Ishikawa (cell line): ENCODE results near the gene XXYLT1.

Experiments used
- CEBPB ChIP-seq: IDR thresholded peaks from 2 replicates; pipeline ENCODE4 v1.6.1; 2012
- CREB1 ChIP-seq: IDR thresholded peaks from 2 replicates; pipeline ENCODE4 v1.6.1; 2012; ENCODE audit warnings: low read depth
- EGR1 ChIP-seq: IDR thresholded peaks from 2 replicates; pipeline ENCODE4 v1.6.1; 2012
- EP300 ChIP-seq: IDR thresholded peaks from 2 replicates; pipeline ENCODE4 v1.6.1; 2012; ENCODE audit warnings: borderline replicate concordance
- FOXM1 ChIP-seq: IDR thresholded peaks from 2 replicates; pipeline ENCODE4 v1.6.1; 2012; ENCODE audit warnings: low read depth, borderline replicate concordance
- MAX ChIP-seq: IDR thresholded peaks from 2 replicates; pipeline ENCODE4 v1.6.1; 2012
- NFIC ChIP-seq: IDR thresholded peaks from 2 replicates; pipeline ENCODE4 v1.6.1; 2012
- RAD21 ChIP-seq: IDR thresholded peaks from 2 replicates; pipeline ENCODE4 v1.6.1; 2012; ENCODE audit warnings: low read depth
- REST ChIP-seq: IDR thresholded peaks from 2 replicates; pipeline ENCODE4 v1.6.1; 2012; ENCODE audit warnings: low read depth, mild to moderate bottlenecking
- TAF1 ChIP-seq: IDR thresholded peaks from 2 replicates; pipeline ENCODE4 v1.6.1; 2012; ENCODE audit warnings: low read depth, mild to moderate bottlenecking
- TCF12 ChIP-seq: IDR thresholded peaks from 2 replicates; pipeline ENCODE4 v1.6.1; 2012; ENCODE audit warnings: low read depth
- TEAD4 ChIP-seq: IDR thresholded peaks from 2 replicates; pipeline ENCODE4 v1.6.1; 2012
- YY1 ChIP-seq: IDR thresholded peaks from 2 replicates; pipeline ENCODE4 v1.6.1; 2012; ENCODE audit warnings: low read depth
- ZBTB7A ChIP-seq: IDR thresholded peaks from 2 replicates; pipeline ENCODE4 v1.6.1; 2012; ENCODE audit warnings: low read depth
- TF ChIP-seq, protein P1 (sequence below): IDR thresholded peaks from 2 replicates; pipeline ENCODE4 v1.6.1; 2012

Gene XXYLT1

DNA sequence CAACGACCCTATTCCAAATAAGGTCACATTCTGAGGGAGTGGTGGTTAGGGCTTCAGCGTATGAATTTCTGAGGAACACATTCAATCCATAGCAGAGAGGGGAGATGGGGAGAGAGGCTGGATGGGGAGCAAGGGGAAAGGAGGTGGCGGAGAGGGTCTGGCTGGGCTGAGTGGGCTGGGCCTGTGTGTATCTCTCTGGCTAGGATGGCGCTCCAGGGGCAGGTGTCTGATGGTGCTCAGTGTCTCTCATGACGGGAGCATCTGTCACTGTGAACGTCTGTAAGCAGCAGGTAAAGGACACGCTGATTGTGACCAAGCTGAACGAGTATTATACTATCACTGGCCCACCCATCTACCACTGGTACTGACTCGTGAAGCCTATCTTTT is 159.6 kb downstream of the XXYLT1 start:
- TF ChIP-seq EGR1 (no peak), REST (no peak), MAX (no peak), TEAD4 (no peak), TCF12 (no peak), NFIC (no peak), CREB1 (no peak), FOXM1 (no peak), RAD21 (no peak), EP300 (no peak), CEBPB (no peak), YY1 (no peak), ZBTB7A (no peak), TAF1 (no peak)
- TF ChIP-seq, protein P1, sequence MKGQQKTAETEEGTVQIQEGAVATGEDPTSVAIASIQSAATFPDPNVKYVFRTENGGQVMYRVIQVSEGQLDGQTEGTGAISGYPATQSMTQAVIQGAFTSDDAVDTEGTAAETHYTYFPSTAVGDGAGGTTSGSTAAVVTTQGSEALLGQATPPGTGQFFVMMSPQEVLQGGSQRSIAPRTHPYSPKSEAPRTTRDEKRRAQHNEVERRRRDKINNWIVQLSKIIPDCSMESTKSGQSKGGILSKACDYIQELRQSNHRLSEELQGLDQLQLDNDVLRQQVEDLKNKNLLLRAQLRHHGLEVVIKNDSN = no peak

- TF ChIP-seq TAF1 (no peak), REST (no peak)
Observed at GRCh38 chr3:195110647-195111318, 160.2 kb downstream of the XXYLT1 start.

- TF ChIP-seq TAF1 (no peak), RAD21 (no peak), EP300 (no peak), ZBTB7A (no peak)
Observed at GRCh38 chr3:195109098-195109657, 161.8 kb downstream of the XXYLT1 start.

GRCh38 chr3:195107593-195107992 is 163.4 kb downstream of the XXYLT1 start:
- no peak for TF ChIP-seq NFIC
- TF ChIP-seq CEBPB = no peak
- no peak for TF ChIP-seq REST
- TF ChIP-seq, protein P1 = no peak
- no peak for TF ChIP-seq TEAD4
- TF ChIP-seq TAF1 = no peak
- TF ChIP-seq FOXM1 = no peak
- TF ChIP-seq MAX = no peak
- no peak for TF ChIP-seq TCF12
- no peak for TF ChIP-seq ZBTB7A
- TF ChIP-seq RAD21 = no peak
- TF ChIP-seq CREB1 = no peak
- TF ChIP-seq YY1 = no peak
- TF ChIP-seq EP300 = no peak
- TF ChIP-seq EGR1 = no peak
